GM20000 (cell line): ENCODE data around the gene SLC24A4.

Experiments used
- DNase-seq: peaks from one replicate; pipeline ENCODE4 v3.0.0; 2012; ENCODE audit warnings: low spot score
- TF ChIP-seq, protein P1 (sequence below): IDR thresholded peaks from 2 replicates; pipeline ENCODE4 v1.5.1; 2012; ENCODE audit warnings: mild to moderate bottlenecking, control low read depth; ENCODE audit errors: extremely low read depth, missing control alignments

The SLC24A4 gene

DNA sequence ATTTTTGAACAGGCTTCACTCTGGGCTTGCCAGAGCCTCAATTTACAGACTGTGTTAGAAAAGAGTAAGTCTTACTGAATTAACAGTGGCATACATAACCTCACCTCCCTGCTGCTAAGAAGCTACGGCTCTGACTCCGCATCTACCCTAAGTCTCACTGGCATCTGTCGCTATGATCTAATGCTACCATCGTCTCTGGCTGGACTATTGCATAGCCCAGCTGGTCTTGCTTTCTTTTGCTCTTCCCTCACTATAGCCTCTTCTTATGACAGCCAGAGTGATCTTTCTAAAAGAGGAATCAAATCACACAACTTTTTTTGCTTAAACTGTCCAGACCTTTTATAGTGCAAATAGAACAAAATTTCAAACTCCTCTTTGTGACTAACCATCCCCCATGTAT is 81.1 kb downstream of the SLC24A4 start:
- no peak for DNase-seq
- TF ChIP-seq, protein P1, sequence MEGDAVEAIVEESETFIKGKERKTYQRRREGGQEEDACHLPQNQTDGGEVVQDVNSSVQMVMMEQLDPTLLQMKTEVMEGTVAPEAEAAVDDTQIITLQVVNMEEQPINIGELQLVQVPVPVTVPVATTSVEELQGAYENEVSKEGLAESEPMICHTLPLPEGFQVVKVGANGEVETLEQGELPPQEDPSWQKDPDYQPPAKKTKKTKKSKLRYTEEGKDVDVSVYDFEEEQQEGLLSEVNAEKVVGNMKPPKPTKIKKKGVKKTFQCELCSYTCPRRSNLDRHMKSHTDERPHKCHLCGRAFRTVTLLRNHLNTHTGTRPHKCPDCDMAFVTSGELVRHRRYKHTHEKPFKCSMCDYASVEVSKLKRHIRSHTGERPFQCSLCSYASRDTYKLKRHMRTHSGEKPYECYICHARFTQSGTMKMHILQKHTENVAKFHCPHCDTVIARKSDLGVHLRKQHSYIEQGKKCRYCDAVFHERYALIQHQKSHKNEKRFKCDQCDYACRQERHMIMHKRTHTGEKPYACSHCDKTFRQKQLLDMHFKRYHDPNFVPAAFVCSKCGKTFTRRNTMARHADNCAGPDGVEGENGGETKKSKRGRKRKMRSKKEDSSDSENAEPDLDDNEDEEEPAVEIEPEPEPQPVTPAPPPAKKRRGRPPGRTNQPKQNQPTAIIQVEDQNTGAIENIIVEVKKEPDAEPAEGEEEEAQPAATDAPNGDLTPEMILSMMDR = no peak

DNA sequence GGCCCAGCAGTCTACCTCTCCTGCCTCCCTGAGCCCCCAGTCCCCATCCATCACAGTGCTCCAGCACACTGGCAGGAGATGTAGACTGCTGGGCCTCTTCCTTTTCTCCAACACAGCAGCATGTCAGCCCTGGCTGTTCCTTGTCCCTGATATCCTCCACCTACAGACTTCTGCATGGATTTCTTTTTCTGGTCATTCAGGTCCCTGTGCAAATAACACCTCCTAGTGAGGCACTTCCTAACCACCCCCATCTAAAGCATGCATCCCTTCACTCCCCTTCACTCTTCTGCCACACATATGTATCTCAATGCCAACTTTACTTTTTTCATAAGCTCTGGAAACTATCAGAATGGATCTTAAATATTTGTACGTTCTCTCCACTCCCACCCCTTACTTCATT is 81.5 kb downstream of the SLC24A4 start:
- TF ChIP-seq, protein P1 = no peak

DNA sequence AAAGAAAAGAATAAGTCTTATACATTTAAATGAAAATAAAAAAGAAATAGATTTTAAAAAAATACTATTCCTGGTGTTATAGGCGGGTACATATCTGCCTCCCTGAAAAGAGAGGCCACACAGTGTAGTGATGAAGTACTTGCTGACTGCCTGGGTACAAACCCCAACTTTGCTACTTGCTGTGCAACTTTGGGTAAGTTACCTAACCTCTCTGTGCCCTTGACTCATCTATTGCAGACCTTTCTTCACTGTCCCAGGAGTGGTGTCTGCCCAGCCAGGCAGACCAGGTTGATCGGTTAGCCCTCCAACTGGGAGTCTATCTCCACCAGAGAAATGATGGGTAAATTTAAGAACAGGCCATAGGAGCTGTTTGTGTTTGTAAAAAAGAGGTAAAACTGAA is 82.0 kb downstream of the SLC24A4 start:
- DNase-seq = no peak
- TF ChIP-seq, protein P1 = no peak

More for the DNA sequence above, 81.5 kb downstream of the SLC24A4 start:
- DNase-seq = no peak

DNA sequence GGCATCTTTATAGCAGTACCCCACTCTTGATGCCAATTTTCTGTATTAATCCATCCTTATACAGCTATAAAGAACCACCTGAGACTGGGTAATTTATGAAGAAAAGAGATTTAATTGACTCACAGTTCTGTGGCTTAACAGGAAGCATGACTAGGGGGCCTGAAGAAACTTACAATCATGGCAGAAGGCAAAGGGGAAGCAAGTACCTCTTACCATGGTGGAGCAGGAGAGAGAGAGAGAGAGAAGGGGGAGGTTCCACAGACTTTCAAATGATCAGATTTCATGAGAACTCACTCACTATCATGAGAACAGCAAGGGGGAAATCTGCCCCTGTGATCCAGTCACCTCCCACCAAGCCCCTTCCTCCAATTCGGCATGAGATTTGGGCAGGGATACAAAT is 84.4 kb downstream of the SLC24A4 start:
- TF ChIP-seq, protein P1 = no peak

DNA sequence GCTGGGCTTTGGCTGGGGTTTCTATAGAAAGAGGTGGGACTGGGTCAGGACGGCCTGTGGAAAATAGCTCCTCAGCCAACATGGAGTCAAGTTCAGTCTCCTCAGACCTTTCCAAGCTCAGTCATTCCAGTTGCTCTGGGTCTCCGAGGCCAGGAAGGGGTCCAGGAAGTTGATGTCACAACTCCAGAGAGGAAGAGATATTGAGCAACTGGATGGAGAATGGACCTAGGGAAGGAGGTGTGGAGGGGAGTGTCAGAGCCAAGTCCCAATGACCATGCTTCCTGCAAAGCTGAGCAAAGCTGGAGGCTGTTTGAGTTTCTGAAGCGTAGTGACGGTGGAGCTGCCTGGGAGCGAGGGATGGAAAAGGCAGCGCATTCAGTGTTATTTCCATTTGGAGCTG is 86.1 kb downstream of the SLC24A4 start:
- TF ChIP-seq, protein P1 = no peak
- DNase-seq = no peak

More for the DNA sequence above, 84.4 kb downstream of the SLC24A4 start:
- DNase-seq = no peak

DNA sequence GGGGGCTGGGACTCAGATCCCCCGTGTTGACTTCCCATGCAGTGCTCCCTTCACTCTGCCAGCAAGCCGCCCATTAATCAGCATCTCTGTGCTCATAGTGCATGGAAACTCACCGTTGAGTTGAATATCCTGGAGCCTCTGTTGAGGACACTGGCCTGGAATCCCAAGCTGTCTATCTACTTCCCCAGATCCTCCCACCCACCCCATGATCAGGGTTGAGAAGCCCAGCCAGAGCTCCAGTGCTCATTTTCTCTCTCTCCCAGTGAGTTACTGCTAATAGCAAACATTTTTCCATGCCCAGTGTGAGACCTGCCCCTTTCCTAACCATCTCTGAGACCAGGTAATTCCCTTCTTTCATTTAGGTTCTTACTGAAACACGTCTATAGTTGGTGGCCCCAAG is 88.2 kb downstream of the SLC24A4 start:
- TF ChIP-seq, protein P1 = no peak
- DNase-seq = no peak

DNA sequence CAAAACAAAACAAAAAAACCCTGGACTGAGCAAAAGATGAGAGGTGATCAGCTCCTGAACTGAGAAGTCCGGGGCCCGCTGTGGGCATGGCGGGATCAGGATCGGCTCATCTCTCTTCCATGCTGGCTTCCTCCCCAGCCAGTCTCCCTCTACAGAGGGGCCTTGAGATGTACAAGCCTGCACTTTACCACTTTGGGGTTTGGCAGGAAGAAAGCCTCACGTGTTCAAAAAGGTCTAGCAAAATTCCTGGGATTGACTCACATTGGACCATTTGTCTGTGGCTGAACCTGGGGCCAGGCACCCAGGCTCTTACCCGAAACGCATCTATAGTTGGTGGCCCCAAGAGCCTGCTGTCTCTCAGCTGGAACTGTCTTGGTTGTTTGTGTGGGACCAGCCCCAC is 89.0 kb downstream of the SLC24A4 start:
- DNase-seq = no peak
- TF ChIP-seq, protein P1 = no peak

DNA sequence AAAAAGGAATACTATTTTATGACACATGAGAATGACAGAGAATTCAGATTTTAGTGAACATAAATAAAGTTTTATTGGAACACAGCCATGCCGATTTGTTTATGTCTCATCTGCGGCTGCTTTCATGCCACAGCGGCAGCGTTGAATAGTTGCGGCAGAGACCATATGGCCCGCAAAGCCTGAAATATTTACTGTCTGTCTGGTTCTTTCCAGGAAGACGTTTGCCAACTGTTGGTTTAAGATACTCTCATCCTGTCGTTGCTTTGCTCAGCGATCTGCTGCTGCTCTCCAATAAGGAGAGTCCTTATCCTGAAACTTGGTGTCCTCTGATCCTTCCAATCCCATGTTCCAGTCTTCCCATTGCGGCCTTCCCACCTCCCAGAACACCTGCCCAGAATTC is 89.9 kb downstream of the SLC24A4 start:
- no peak for DNase-seq
- TF ChIP-seq, protein P1 = no peak
